Fibroblast of skin of back (primary cell): ENCODE data around the gene JAKMIP3. TPM values are rescaled to one million over a fixed set of nuclear protein-coding genes. Genes with fewer than 3 reads are reported as not detected.

Source experiments
- DNase-seq: peaks from one replicate; pipeline ENCODE4 v3.0.0-alpha.2; 2013
- polyA plus RNA-seq, 2 experiments: library from polyadenylated mRNA; unstranded; fragments of 120-200 nt; gene quantifications; one replicate each; pipeline ENCODE4 v1.2.1, GENCODE V29; 2013; ENCODE audit not compliant: insufficient read length in 2 of 2

JAKMIP3 gene
- 0.19 TPM for polyA plus RNA-seq (2013, experiment 1 of 2; ENCODE audit: insufficient read length)
- polyA plus RNA-seq (2013, experiment 2 of 2; ENCODE audit: insufficient read length), result 0.12 TPM

GRCh38 chr10:132065491-132066105 is at the start of gene JAKMIP3:
Gene JAKMIP3 (plus strand): TSS chr10:132065946. CDS start chr10:132104809, 38,863 bp downstream.
- peak; percentile 94 for DNase-seq

- no peak for DNase-seq
Measured at GRCh38 chr10:132016514-132016913, 49.2 kb upstream of the JAKMIP3 start.

- DNase-seq, result no peak
Measured at GRCh38 chr10:132018446-132018845, 47.3 kb upstream of the JAKMIP3 start.

- no peak for DNase-seq
Measured at GRCh38 chr10:132019366-132019765, 46.4 kb upstream of the JAKMIP3 start.

- no peak for DNase-seq
Measured at GRCh38 chr10:132020456-132020855, 45.3 kb upstream of the JAKMIP3 start.

GRCh38 chr10:132021046-132021445 is 44.7 kb upstream of the JAKMIP3 start:
- DNase-seq, result no peak

- no peak for DNase-seq
Measured at GRCh38 chr10:132021504-132022143, 44.1 kb upstream of the JAKMIP3 start.

GRCh38 chr10:132022241-132022640 is 43.5 kb upstream of the JAKMIP3 start:
- no peak for DNase-seq

- DNase-seq, result peak; percentile 60
Measured at GRCh38 chr10:132023092-132023811, 42.5 kb upstream of the JAKMIP3 start.

GRCh38 chr10:132027423-132027983 is 38.2 kb upstream of the JAKMIP3 start:
- peak; percentile 52 for DNase-seq

GRCh38 chr10:132028706-132029105 is 37.0 kb upstream of the JAKMIP3 start:
- DNase-seq, result no peak

GRCh38 chr10:132030898-132031463 is 34.8 kb upstream of the JAKMIP3 start:
- DNase-seq, result no peak

GRCh38 chr10:132033632-132034031 is 32.1 kb upstream of the JAKMIP3 start:
- no peak for DNase-seq

- DNase-seq, result no peak
Measured at GRCh38 chr10:132035476-132035875, 30.3 kb upstream of the JAKMIP3 start.

GRCh38 chr10:132036153-132036886 is 29.4 kb upstream of the JAKMIP3 start:
- peak; percentile 26 for DNase-seq

GRCh38 chr10:132036887-132037675 is 28.7 kb upstream of the JAKMIP3 start:
- no peak for DNase-seq

GRCh38 chr10:132037676-132037975 is 28.1 kb upstream of the JAKMIP3 start:
- DNase-seq, result no peak

GRCh38 chr10:132039371-132039770 is 26.4 kb upstream of the JAKMIP3 start:
- no peak for DNase-seq

GRCh38 chr10:132040046-132040445 is 25.7 kb upstream of the JAKMIP3 start:
- DNase-seq, result no peak

- DNase-seq, result no peak
Measured at GRCh38 chr10:132041340-132041739, 24.4 kb upstream of the JAKMIP3 start.
